Measurements from ENCODE around the gene HOOK2. TPM values are rescaled to one million over a fixed set of nuclear protein-coding genes. Genes with fewer than 3 reads are reported as not detected.

HOOK2 gene
- total and polyA plus RNA-seq, 9 of the 15 experiments (the other 6 are each of a cell fraction or from before 2014, with no cell fraction given), result 1.3 to 17.2 (median 9.9) TPM

- peak; percentile 50; the same call in 1 of the 2 replicates for TF ChIP-seq ZBTB40 (IDR thresholded peaks at IDR 0.05)
- TF ChIP-seq ZBTB40 (CRISPR knock-in tag; IDR thresholded peaks at IDR 0.05), result no peak
- TF ChIP-seq PBX2 (CRISPR knock-in tag; IDR thresholded peaks at IDR 0.05; ENCODE audit: low read depth), result no peak
- no peak for TF ChIP-seq PBX2 (tag; conservative IDR thresholded peaks at IDR 0.05; ENCODE audit: low read depth)
- TF ChIP-seq ZNF24 (IDR thresholded peaks at IDR 0.05), result no peak
- 0 out of 2 replicates have a peak, but pooled peaks have one; percentile 18 for TF ChIP-seq E2F4 (CRISPR knock-in tag; IDR thresholded peaks at IDR 0.05; ENCODE audit: low read depth)
- 0 out of 2 replicates have a peak, but pooled peaks have one; percentile 61 for TF ChIP-seq MXI1 (IDR thresholded peaks at IDR 0.05; ENCODE audit: low read depth, low read length)
- no peak for TF ChIP-seq ZNF655 (CRISPR knock-in tag; IDR thresholded peaks at IDR 0.05)
- no peak for TF ChIP-seq KDM1A (IDR thresholded peaks at IDR 0.05)
- no peak for TF ChIP-seq ZNF740 (CRISPR knock-in tag; IDR thresholded peaks at IDR 0.05)
- 0 out of 4 replicates have a peak, but pooled peaks of 1 of the 2 experiments have one; percentile 30 for TF ChIP-seq ZNF740 (tag; IDR thresholded peaks at IDR 0.05)
Measured at GRCh38 chr19:12806242-12807081, 31.1 kb upstream of the HOOK2 start, which contains the start of gene RNASEH2A (continued).
